LHCN-M2 (cell line): ENCODE data around the gene FADS1. TPM values are rescaled to one million over a fixed set of nuclear protein-coding genes. Genes with fewer than 3 reads are reported as not detected.
A peak's percentile ranks its signal among the peaks of the same experiment; 100 is the strongest.

Experiments used
- DNase-seq: peaks from one replicate; pipeline ENCODE4 v3.0.0-alpha.2; 2012; ENCODE audit warnings: low read depth
- polyA plus RNA-seq: library from polyadenylated mRNA; unstranded; fragments of >200 nt; gene quantifications from one replicate; pipeline ENCODE4 v1.2.1, GENCODE V29; 2012; ENCODE audit warnings: missing spikeins
- total RNA-seq: library from RNA; depleted of rRNA; stranded (reverse); fragments of >200 nt; gene quantifications from 2 replicates; pipeline ENCODE4 v1.2.3, GENCODE V29; 2014; rRNA removed

FADS1 gene
- total RNA-seq, result 65.0 and 83.9 TPM in 2 replicates
- 37.1 TPM for polyA plus RNA-seq

DNA sequence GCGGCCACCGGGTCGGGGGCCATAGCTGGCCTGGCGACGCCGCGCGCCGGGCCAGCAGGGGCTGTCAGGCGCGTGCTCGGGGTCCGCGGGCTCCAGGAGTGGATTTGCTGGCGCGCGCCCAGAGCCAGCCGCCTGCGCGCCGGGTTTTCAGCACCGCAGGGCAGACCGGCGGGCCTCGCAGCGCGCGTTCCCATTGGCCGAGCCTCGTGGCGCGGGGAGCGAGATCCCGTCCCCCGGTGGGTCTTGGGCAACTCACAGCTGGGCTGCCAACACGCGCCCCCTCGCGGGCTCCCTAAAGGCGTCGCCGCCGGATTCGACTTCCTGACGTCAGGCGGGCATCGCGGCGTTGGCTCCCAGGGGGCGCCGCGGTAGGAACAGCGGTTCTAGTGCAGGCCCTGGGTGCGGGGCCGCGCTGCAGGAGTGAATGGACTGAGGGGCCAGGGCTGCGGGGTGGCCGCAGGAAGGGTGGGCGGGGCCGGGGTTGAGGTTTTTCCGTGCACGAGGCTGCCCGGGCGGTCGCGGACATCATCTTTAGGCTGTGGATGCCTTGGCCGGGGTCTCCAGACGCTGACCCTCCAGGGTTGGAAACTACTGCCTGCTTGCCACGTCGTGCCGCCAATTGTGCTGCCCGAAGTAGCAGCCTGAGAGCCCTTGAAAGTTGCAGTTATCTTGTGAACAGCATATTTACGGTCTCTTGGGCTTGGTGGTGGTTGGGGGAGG is at the start of gene FADS1:
TSS of gene FADS1 (minus strand) at position 268 of the 720 bp plus-strand sequence. CDS start at position 194, 74 bp downstream.
- peak; percentile 94 for DNase-seq

GRCh38 chr11:61866231-61866957 is 49.6 kb upstream of the FADS1 start:
- DNase-seq, result no peak

DNA sequence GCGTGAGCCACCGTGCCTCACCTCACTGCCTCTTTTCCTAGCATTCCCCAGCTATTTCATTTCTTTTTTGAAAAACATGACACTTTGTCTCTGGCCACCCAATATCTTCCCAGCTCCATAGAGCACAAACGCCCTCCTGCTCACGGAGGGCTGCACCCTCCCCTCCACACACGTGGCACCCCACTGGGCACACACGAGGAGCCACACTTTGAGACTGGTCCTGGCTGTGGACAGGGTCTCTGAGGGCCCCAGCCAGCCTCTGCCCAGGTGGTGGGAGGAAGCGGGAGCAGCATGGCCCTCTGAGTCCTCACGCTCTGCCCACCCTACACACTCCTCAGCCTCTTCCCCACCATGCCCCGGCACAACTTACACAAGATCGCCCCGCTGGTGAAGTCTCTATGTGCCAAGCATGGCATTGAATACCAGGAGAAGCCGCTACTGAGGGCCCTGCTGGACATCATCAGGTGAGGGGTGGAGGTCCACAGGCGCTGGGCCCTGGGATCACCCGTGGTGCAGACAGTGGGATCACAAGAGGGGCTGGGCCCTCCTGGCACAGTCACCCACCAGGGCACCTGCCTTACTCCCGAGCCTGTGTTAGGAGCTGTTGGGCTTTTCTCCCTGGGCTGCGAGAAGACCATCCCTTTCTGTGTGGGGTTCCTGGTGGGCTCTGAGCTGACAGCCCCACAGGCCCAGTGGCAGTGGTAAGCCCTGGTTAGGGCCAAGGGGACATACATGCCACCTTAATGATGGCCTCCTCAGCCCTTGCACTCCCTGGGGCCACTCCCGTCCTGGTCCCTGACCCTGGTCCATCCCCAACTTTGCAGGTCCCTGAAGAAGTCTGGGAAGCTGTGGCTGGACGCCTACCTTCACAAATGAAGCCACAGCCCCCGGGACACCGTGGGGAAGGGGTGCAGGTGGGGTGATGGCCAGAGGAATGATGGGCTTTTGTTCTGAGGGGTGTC is 48.3 kb upstream of the FADS1 start:
- DNase-seq, result no peak

DNA sequence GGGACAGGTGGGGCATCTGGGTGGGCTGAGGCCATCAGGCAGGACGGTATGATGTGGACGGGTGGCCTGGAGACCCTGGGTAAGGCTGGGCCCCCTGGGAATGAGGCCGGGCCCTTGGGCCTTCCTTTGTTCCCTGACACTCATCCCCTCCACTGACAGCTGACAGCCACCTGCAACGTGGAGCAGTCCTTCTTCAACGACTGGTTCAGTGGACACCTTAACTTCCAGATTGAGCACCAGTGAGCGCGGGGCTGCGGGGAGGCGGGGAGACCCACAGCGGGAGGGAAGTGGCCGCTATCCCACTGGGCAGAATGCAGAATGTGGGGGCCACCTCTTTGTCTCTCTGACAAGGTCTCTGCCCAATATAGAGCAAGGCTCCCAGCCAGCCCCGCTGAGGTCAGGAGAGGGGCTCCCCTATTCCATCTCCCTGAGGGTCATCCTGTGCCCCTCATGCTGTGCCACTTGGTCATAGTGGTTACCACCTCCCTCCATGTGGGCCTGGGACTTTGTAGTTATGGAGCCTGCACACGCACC is 46.8 kb upstream of the FADS1 start:
- no peak for DNase-seq

- DNase-seq, result no peak
Measured at GRCh38 chr11:61862714-61863547, 46.1 kb upstream of the FADS1 start.

- DNase-seq, result no peak
Measured at GRCh38 chr11:61861634-61862033, 44.8 kb upstream of the FADS1 start.

DNA sequence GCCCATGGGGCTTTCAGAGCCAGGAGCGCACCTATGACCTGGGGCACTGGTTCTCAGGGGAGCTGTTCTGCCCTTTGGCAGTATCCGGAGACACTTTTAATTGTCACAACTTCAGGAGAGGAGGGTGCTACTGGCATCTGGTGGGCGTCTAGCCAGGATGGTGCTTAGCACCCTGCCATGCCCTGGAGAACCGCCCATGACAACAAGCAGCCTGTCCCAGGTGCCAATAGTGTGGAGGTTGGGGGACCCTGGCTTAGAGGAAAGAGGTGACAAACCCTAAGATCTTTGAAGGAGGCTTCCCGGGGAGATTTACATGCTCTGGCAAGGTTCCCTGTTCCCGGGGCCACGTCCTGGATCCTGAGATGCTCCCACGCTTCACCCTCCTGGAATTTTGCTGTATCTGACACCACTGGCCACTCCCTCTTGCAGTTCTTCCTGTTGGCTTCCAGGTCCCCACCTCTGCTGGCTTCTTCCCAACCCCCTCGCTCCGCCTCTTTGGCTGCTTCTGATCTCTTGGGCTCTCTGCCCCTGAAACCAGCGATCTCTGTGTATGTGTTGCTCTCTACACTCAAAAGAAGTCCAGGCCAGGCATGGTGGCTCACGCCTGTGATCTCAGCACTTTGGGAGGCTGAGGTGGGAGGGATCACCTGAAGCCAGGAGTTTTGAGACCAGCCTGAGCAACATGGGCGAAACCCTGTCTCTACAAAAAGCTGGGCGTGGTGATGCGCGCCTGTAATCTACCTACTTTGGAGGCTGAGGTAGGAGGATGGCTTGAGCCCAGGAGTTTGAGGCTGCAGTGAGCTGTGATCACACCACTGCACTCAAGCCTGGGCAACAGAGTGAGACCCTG is 43.5 kb upstream of the FADS1 start:
- DNase-seq, result no peak

GRCh38 chr11:61855939-61856680 is 39.3 kb upstream of the FADS1 start:
- DNase-seq, result peak; percentile 21

DNA sequence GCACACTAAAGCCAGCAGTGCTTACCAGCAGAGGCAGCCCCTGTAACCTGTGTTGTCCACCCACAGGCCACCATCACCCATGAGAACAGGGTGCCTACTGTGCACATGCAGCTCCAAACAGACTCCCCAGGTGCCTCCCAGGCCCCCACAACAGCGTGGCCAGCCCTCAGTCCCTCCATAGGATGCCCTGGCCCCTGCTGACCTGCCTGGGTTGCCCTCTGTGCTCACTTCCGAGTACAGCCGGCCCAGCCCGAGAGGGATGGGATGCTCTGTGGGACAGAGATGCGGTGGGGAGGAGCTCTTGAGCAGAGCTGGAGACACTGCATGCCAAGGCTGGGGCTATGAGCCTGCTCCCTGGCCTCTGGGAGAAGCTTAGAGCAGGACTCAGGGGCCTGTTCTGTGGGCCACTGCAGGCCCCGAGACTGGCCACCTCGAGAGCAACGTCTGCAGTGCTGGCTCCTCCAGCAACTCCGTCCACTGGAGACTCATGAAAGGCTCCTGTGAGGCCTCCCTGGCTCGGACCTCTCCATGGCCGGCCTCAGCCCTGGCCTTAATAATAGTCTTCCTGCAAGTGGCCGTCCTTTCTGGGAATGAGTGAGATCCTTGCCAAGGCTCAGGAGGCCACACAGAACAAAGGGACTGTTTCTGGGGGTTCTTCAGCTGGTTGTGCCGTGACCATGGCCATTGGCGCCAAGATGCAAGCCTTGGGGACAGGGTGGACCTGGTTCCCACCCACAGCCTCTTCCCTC is 38.3 kb upstream of the FADS1 start:
- DNase-seq, result no peak

GRCh38 chr11:61854206-61854895 is 37.5 kb upstream of the FADS1 start:
- no peak for DNase-seq

- no peak for DNase-seq
Measured at GRCh38 chr11:61853698-61854169, 36.9 kb upstream of the FADS1 start.

- no peak for DNase-seq
Measured at GRCh38 chr11:61851900-61852295, 35.1 kb upstream of the FADS1 start.

- no peak for DNase-seq
Measured at GRCh38 chr11:61851113-61851899, 34.5 kb upstream of the FADS1 start.

- no peak for DNase-seq
Measured at GRCh38 chr11:61850687-61851086, 33.9 kb upstream of the FADS1 start.

- no peak for DNase-seq
Measured at GRCh38 chr11:61848631-61849030, 31.8 kb upstream of the FADS1 start.

- DNase-seq, result no peak
Measured at GRCh38 chr11:61847914-61848581, 31.2 kb upstream of the FADS1 start.
